ENCODE measurements around the gene CEP162. TPM values are rescaled to one million over a fixed set of nuclear protein-coding genes. Genes with fewer than 3 reads are reported as not detected.

The CEP162 gene
- total and polyA plus RNA-seq, 2 of the 8 experiments (the other 6 are each of a cell fraction or from before 2014, with no cell fraction given) = 1.3 to 10.6 TPM

- no peak overlapping the region for H3K9ac ChIP-seq (replicated peaks in 1 of 4; ENCODE audit: extremely low read depth in 1 of 4, low read depth in 3 of 4, low read length in 3 of 4)
- H2BK20ac ChIP-seq (ENCODE audit: low read length) = no peak overlapping the region
- no peaks in the 10 kb centered on the region for H3K79me1 ChIP-seq (ENCODE audit: low read depth, low read length)
- no peak overlapping the region for H3K14ac ChIP-seq (ENCODE audit: insufficient read length)
- no peak overlapping the region for H2AK5ac ChIP-seq (ENCODE audit: low read depth, low read length)
- H3K4me1 ChIP-seq (replicated peaks in 1 of 4; ENCODE audit: control insufficient read depth in 3 of 4, insufficient read depth in 4 of 4, low read length in 3 of 4) = peaks cover 4 to 26% (median 9%) of the 10 kb centered on the region in 4 experiments; a peak in 6 of 7 replicates
- FAIRE-seq (no peak), DNase-seq (ENCODE audit: low read depth in 1 of 2, low spot score in 2 of 2) (no peak)
- no peak overlapping the region for H3K27ac ChIP-seq (ENCODE audit: low read depth, low read length)
- H4K8ac ChIP-seq (ENCODE audit: extremely low read depth, insufficient read depth, low read length) = no peak overlapping the region
- no peak overlapping the region for H4K91ac ChIP-seq (replicated peaks; ENCODE audit: insufficient read length, low read length)
- no peaks in the 10 kb centered on the region for H3K9me3 ChIP-seq (ENCODE audit: insufficient read depth in 2 of 2, low read depth in 1 of 2, low read length in 1 of 2)
- no peak overlapping the region for H3K56ac ChIP-seq (replicated peaks; ENCODE audit: insufficient read length, low read depth, low read length)
- H3K4me2 ChIP-seq (ENCODE audit: insufficient read depth in 1 of 2, low read depth in 2 of 2, low read length in 2 of 2) = no peak overlapping the region
- no peak overlapping the region for H2BK12ac ChIP-seq (ENCODE audit: low read depth, low read length)
- no peaks in the 10 kb centered on the region for H3K79me2 ChIP-seq (ENCODE audit: control insufficient read depth in 1 of 2, insufficient read depth in 2 of 2, low read length in 2 of 2)
- no peak overlapping the region for H2AFZ ChIP-seq (ENCODE audit: low read length)
- no peaks in the 10 kb centered on the region for H3K27me3 ChIP-seq (replicated peaks in 1 of 4; ENCODE audit: control insufficient read depth in 3 of 4, extremely low read depth in 1 of 4, insufficient read depth in 3 of 4, low read length in 3 of 4)
- H2BK15ac ChIP-seq (ENCODE audit: low read length) = no peak overlapping the region
- no peak overlapping the region for H3K18ac ChIP-seq (ENCODE audit: extremely low read depth, low read length)
- H2BK5ac ChIP-seq (ENCODE audit: low read depth, low read length) = no peak overlapping the region
- H4K5ac ChIP-seq (ENCODE audit: insufficient read length, low read depth, low read length) = no peak overlapping the region
- POLR2A ChIA-PET (ENCODE audit: partially characterized antibody) = no interaction called here
- no peaks in the 10 kb centered on the region for H3K23me2 ChIP-seq (ENCODE audit: low read depth, low read length)
- no peak overlapping the region for H2BK120ac ChIP-seq (replicated peaks; ENCODE audit: low read depth, low read length)
- H3K23ac ChIP-seq (ENCODE audit: insufficient read length) = no peak overlapping the region
- H4K20me1 ChIP-seq (replicated peaks in 1 of 2; ENCODE audit: control insufficient read depth in 1 of 2, insufficient read depth in 2 of 2, low read length in 2 of 2) = no peaks in the 10 kb centered on the region
- no peak overlapping the region for H3K4me3 ChIP-seq (ENCODE audit: extremely low read depth in 1 of 4, insufficient read depth in 2 of 4, low read depth in 3 of 4, low read length in 4 of 4)
- no peaks in the 10 kb centered on the region for H3K36me3 ChIP-seq (ENCODE audit: control insufficient read depth in 2 of 4, insufficient read depth in 4 of 4, low read length in 3 of 4)
- WGBS, 2 experiments (ENCODE audit: extremely low coverage in 1 of 2, insufficient coverage in 1 of 2, insufficient read length in 1 of 2, insufficient replicate concordance in 2 of 2, low coverage in 1 of 2, low lambda C conversion rate in 2 of 2, missing lambda C conversion rate in 1 of 2) = 87% methylated on average over 3 of the region's 3 CpGs; no CpG with 5 or more reads in 1 of the 2 experiments
- TF ChIP-seq SP4 (IDR thresholded peaks at IDR 0.05; ENCODE audit: low read length) (no peak), MAX (IDR thresholded peaks at IDR 0.05) (no peak)
- H3K4ac ChIP-seq (replicated peaks; ENCODE audit: insufficient read length, low read depth, low read length) = no peak overlapping the region
- CTCF ChIA-PET (ENCODE audit: partially characterized antibody) = interaction anchor here (0.7 to 1.7 kb wide), 2 partner anchors 11 to 15 kb away, joined by 3 to 4 read pairs; no protein-coding TSS in a partner anchor
Observed at GRCh38 chr6:84089552-84089951, 137.9 kb downstream of the CEP162 start.

Data from H1 (cell line).